ENCODE data around the gene SNRPD3. TPM values are rescaled to one million over a fixed set of nuclear protein-coding genes. Genes with fewer than 3 reads are reported as not detected.
A peak's percentile ranks its signal among the peaks of the same experiment; 100 is the strongest.
"Not testable (repeated sequence)": the region's sequence is repeated elsewhere in the genome, so short reads cannot be mapped to it uniquely, and the experiment has no call there.

The SNRPD3 gene
- polyA plus RNA-seq, 3 donors, result 165 to 223 (median 199) TPM

- peak; percentile 42 to 75 (median 56) for DNase-seq (ENCODE audit: extremely low read depth in 1 of 11, low read depth in 9 of 11, low spot score in 4 of 11)
Observed at GRCh38 chr22:24521791-24522245, 34.0 kb upstream of the SNRPD3 start.

GRCh38 chr22:24523873-24524272, 31.9 kb upstream of the SNRPD3 start:
- no peak for DNase-seq (ENCODE audit: extremely low read depth in 1 of 11, low read depth in 9 of 11, low spot score in 4 of 11)

- peak in 3 of 11 donors; percentile 31 to 39 (median 38) for DNase-seq (ENCODE audit: extremely low read depth in 1 of 11, low read depth in 9 of 11, low spot score in 4 of 11)
Observed at GRCh38 chr22:24525416-24526037, 30.3 kb upstream of the SNRPD3 start.

- no peak for DNase-seq (ENCODE audit: extremely low read depth in 1 of 11, low read depth in 9 of 11, low spot score in 4 of 11)
Observed at GRCh38 chr22:24526191-24526590, 29.6 kb upstream of the SNRPD3 start.

GRCh38 chr22:24529898-24530297, 25.9 kb upstream of the SNRPD3 start:
- DNase-seq (ENCODE audit: extremely low read depth in 1 of 11, low read depth in 9 of 11, low spot score in 4 of 11), result no peak

DNA sequence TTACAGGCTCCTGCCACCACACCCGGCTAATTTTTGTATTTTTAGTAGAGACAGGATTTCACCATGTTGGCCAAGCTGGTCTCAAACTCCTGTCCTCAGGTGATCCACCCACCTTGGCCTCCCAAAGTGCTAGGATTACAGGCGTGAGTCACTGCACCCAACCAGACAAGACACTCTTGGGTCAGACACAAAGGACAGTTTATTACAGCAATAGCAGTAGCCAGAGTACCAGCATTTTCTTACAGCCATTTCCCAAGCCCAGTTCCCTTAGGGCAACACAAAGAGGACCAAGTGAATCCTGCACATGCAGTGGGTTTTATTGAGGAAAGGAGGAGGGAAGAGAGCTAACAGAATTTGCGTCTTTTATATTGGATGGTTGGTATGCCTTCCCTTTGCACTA, 24.8 kb upstream of the SNRPD3 start:
- not testable (repeated sequence) for DNase-seq (ENCODE audit: extremely low read depth in 1 of 11, low read depth in 9 of 11, low spot score in 4 of 11)

- DNase-seq (ENCODE audit: extremely low read depth in 1 of 11, low read depth in 9 of 11, low spot score in 4 of 11), result no peak
Observed at GRCh38 chr22:24532075-24532474, 23.7 kb upstream of the SNRPD3 start.

GRCh38 chr22:24535348-24535747, 20.5 kb upstream of the SNRPD3 start:
- DNase-seq (ENCODE audit: extremely low read depth in 1 of 11, low read depth in 9 of 11, low spot score in 4 of 11), result no peak

- DNase-seq (ENCODE audit: extremely low read depth in 1 of 11, low read depth in 9 of 11, low spot score in 4 of 11), result no peak
Observed at GRCh38 chr22:24536089-24536488, 19.7 kb upstream of the SNRPD3 start.

DNA sequence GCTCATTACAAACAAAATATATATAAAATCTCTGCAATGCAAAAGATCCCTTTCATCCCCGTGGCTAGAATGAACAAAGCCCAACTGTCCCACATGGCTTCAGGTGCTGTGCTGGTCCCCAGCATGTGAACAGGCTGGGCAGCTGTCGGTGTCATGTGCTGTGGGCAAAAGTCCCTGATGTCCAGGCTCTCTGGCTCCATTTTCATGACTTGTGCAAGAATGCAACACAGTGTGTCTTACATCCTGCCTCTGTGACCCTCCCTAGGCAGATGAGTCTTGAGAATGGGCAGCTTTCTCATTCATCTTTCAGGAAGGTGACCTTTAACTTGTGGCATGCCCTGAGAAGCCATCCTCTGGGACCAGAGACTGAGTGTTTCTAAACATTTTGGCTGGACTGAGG, 15.3 kb upstream of the SNRPD3 start:
- DNase-seq (ENCODE audit: extremely low read depth in 1 of 11, low read depth in 9 of 11, low spot score in 4 of 11), result no peak

- DNase-seq (ENCODE audit: extremely low read depth in 1 of 11, low read depth in 9 of 11, low spot score in 4 of 11), result no peak
Observed at GRCh38 chr22:24541681-24542515, 13.9 kb upstream of the SNRPD3 start.

DNA sequence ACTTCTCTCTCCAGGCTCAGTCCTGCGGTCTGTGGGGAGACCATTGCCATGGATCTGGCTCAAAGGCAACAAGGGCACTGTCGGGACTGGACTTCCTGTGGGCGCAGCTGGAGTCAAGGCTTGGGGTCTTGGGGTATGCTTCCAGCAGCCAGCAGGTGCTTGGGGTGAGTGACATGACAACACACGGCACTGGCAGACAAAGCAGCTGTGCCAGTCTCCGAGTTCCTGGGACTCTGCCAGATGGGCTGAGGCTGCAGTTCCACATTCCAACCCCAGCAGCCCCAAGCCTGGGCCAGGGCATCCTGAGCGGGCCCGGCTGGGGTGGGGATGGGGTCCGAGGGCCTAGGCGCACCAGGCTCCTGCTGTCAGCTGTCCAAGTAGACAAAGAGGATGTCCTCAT, 13.2 kb upstream of the SNRPD3 start:
- DNase-seq (ENCODE audit: extremely low read depth in 1 of 11, low read depth in 9 of 11, low spot score in 4 of 11), result no peak

DNA sequence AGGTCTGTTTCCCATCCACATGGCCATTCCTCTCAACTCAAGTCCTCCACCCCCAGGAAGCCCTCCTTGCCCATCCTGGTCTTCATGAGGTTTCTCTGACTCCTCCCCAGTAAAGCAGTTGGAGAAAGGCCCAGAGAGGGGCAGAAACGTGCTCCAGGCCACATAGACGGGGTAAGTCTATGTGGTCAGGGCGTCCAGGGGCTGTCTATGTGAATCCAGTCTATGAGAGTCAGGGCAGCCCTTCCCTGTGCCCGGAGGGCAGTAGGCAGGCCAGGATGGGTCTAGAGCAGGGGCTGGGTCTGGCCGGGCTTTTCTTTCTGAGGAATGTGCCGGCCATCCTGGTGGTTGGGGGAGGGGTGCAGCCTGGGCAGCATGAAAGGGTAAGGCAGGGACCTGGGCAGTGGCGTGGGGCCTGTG, 12.6 kb upstream of the SNRPD3 start:
- no peak for DNase-seq (ENCODE audit: extremely low read depth in 1 of 11, low read depth in 9 of 11, low spot score in 4 of 11)

- no peak for DNase-seq (ENCODE audit: extremely low read depth in 1 of 11, low read depth in 9 of 11, low spot score in 4 of 11)
Observed at GRCh38 chr22:24543679-24544243, 12.0 kb upstream of the SNRPD3 start.

DNA sequence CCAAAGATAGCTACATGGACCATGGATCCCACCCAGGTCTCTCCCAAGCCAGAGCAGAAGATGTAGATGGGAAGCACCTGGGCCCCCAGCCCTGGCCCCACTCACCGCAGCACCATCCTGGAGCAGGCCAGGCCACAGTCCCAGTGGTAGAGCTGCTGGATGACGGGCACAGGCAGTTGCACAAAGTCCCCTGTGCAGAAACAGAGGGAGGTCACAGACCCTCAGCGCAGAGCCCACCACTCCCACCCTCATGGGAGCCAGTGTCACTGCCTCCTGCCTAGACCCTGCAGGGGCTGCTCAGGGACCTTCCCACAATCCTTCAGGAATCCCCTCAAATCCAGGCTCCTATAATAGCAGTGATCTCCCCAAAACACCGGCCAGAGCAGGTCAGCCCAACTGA, 7.0 kb upstream of the SNRPD3 start:
- no peak for DNase-seq (ENCODE audit: extremely low read depth in 1 of 11, low read depth in 9 of 11, low spot score in 4 of 11)

DNA sequence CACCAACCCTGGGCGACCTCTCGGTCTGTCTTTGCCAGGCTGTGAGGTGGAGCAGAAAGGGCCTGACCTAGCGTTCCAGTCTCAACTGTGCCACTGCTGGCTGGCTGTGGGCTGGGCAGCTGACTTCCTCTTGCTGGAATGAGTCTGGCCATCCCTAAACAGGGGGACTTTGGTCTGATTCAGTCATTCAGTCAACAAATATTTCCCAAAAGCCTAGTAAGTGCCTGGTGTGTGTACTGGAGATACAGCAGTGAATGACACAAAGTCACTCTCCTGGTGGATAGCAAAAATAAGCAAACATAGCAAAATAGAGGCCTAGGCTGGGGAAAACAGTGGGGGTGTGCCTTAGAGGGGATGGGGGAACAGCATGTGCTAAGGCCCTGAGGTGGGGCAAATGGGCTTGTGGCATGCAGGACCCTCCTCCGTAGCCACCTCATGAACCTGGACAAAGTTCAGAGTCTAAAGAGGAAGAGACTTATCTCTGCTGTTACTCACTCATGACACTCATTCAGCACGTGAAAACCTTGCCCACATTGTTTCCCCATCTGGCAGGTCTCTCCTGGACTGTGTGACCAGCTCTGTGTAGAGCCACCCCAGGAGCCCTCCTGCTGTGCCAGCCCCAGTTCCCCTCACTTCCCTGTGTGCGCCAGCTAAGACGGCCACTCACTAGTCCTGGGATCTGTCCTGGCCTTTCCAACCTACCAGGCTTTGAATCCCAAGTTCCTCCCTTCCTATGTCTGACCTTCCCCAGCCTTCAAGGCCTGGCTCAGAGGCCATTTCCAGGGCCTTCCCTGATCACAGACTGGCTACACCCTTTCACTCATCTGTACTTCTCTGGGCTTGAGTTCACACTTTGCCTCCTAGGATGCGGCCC, 5.5 kb upstream of the SNRPD3 start:
- DNase-seq (ENCODE audit: extremely low read depth in 1 of 11, low read depth in 9 of 11, low spot score in 4 of 11), result no peak

GRCh38 chr22:24550902-24551435, 4.8 kb upstream of the SNRPD3 start:
- DNase-seq (ENCODE audit: extremely low read depth in 1 of 11, low read depth in 9 of 11, low spot score in 4 of 11), result no peak

GRCh38 chr22:24552503-24553286, 3.1 kb upstream of the SNRPD3 start:
- DNase-seq (ENCODE audit: extremely low read depth in 1 of 11, low read depth in 9 of 11, low spot score in 4 of 11), result not testable (repeated sequence)
